Activated T-cell treated with anti-CD3 and anti-CD28 coated beads for 4 hours (primary cell): ENCODE data around the gene LPP.

Experiments used
- DNase-seq: peaks from one replicate; pipeline ENCODE4 v3.0.0-alpha.2; 2020

The LPP gene

DNA sequence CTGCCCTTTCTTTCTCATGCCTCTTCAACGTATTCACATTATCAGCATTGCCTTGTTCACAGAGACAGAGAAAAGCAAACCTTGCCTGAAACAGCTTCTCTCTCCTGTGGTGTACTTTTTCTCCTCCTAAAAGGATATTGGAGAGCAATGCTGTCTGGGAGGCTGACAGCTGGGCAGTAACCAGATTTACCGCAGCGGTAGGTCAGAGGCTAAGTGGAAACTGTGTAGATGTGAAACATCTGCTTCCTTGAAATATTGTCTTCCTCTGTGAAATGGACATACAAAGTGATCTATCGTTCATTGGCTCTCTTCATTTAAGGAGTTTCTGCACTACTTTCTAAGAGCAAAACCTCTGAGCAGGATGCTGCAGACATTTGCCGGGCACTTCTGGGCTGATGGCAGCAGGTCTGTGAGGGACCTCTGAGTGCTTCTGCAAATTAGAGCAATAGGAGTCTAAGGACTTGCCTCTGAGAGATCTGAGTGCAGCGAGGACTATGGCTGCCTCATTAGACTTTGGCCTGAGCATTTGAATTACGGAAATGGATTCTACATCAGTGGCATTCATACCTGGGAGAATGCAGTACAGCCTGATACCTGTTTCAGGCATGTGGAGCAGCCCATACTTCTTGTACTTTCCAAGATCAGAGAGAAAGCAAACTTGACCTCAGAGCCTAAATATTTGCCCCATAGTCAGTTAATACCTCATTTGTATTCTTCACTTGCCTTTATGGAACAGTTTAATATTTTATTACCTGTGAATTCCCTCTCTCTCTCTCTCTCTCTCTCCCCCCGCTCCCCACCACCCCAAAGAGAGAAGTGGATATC lies 757.3 kb downstream of the LPP start:
- DNase-seq = no peak

- no peak for DNase-seq
Observed at GRCh38 chr3:188913084-188913483, 759.1 kb downstream of the LPP start.

DNA sequence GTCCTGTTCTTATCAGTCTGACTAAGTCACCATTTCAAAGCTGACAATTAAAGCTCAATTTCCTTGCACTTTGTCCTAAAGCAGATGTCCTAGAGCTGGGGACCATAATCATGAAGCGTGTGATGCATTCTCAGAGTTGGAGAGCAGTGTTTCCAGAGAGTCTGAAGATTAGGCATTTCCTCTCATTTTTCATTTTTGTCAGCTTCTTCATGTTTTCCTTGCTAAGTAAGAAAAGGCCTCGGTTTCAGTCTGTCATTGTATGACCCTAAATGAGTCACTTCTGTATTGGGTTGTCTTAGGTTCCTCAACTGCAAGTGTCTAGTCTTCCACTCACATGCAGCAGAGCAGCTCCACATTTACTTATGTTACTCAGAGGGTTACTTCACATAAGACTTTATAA lies 760.6 kb downstream of the LPP start:
- no peak for DNase-seq

GRCh38 chr3:188915127-188915526 lies 761.2 kb downstream of the LPP start:
- no peak for DNase-seq

GRCh38 chr3:188916934-188917401 lies 763.0 kb downstream of the LPP start:
- DNase-seq = no peak

- no peak for DNase-seq
Observed at GRCh38 chr3:188918093-188918492, 764.1 kb downstream of the LPP start.

GRCh38 chr3:188923671-188924070 lies 769.7 kb downstream of the LPP start:
- DNase-seq = no peak

DNA sequence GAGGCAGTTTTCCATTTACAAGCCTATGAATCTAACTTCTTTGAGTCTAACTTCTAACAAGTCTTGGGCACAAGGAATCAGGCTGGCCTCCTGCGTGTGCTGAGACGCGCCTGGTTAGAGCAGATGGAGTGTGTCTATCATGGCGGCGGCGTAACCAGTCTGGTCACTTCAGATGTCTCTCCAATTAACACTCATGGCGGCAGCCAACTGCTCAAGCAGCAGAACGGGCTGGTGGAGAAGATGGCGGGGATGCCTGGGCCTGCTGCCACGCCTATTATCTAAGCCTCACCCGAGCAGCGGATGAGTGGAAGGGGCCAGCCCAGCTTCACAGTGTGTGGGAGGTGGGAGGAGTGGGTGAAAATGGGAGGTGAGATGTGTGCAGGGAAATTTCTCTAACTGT lies 771.4 kb downstream of the LPP start:
- DNase-seq = no peak

GRCh38 chr3:188926111-188926510 lies 772.2 kb downstream of the LPP start:
- no peak for DNase-seq

GRCh38 chr3:188926741-188927511 lies 773.0 kb downstream of the LPP start:
- DNase-seq = no peak

- DNase-seq = no peak
Observed at GRCh38 chr3:188927971-188928370, 774.0 kb downstream of the LPP start.

DNA sequence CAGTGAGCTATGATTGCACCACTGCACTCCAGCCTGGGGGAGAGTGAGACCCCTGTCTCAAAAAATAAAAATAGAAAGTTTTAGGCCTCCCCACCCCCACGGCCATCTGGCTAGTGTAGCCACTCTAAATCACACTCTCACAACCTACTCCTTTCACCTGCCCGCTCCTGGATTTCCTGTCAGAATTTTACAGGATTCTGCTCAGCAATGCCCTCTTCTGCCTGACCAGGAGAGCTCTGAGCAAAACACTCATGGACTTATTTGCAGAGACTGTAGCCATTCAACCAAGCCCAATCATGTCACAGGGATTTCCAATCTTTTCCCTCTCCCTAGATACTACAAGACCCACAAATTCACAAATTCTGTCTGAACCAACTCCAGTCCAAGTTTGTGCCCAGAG lies 775.2 kb downstream of the LPP start:
- DNase-seq = no peak

GRCh38 chr3:188931036-188931435 lies 777.1 kb downstream of the LPP start:
- DNase-seq = no peak

GRCh38 chr3:188931531-188931930 lies 777.6 kb downstream of the LPP start:
- no peak for DNase-seq

DNA sequence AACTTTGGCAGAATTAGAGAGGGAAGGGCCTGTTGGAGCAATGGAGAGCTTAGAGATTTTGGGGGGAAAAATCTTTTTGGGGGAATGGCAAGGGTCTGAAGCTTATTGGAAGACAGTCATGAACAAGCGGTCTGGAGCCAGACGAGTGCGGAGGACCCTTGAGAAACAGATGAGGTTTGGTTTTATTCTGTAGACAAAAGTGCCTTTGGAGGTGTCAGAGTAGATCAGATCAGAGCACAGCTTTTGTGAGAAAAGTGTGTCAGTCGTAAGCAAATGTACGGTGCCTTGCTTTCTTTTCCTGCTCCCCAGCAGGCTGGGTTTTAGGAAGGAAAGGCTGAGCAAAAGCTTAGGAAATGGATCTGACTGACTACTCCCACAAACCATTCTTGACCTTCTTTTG lies 781.0 kb downstream of the LPP start:
- DNase-seq = no peak

GRCh38 chr3:188936597-188937107 lies 782.7 kb downstream of the LPP start:
- no peak for DNase-seq

- no peak for DNase-seq
Observed at GRCh38 chr3:188937389-188937788, 783.4 kb downstream of the LPP start.

- no peak for DNase-seq
Observed at GRCh38 chr3:188938999-188939398, 785.0 kb downstream of the LPP start.

DNA sequence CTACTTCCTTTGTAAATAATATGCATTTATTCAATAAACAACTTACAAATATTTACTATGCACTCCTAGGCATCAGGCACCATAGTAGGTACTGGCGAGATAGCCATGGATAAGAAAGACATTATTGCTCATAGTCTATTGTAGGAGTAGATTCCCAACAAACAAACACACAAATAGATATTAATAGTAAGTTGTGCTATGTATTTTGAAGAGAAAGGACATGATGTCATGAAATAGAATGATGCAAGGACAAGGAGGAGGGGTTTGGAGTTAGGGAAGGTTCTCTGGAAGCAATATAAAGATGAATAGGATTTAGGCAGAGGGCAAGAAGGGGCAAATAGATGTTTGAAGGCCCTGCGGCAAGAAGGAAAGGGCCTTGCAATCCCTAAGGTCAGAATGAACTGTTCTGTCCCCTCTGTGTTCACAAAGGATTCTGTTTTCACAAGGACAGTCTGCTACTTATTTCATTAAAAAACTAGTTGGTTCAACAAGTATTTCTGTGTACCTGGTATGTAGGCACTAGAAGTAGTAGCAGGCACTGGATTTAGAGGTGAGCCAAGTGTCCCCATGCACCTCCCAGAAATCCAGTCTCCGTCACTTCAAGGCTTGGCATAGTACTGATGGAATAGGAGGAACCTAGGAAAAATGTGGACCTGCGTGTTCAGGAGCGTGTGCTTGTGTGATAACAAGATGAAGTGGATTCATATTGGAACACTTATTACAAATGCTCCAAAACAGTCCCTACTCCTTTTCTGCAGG lies 786.0 kb downstream of the LPP start:
- DNase-seq = no peak
